SU-DHL-6 (cell line): ENCODE measurements around the gene CACNA2D1.

ENCODE experiments used
- CTCF ChIP-seq: fragments of 200-600 bp; sonication (generic); IDR thresholded peaks from one replicate; pipeline ENCODE4 v1.5.1; 2017; ENCODE audit warnings: antibody characterized with exemption, mild to moderate bottlenecking, low read length, moderate library complexity; ENCODE audit not compliant: insufficient read depth, poor library complexity, severe bottlenecking
- EZH2phosphoT487 ChIP-seq: fragments of 200-600 bp; sonication (generic), shearing (Covaris generic); conservative IDR thresholded peaks from 2 replicates; pipeline ENCODE4 v1.6.1; 2018; ENCODE audit warnings: mild to moderate bottlenecking, antibody characterized with exemption, low read length, moderate library complexity, mixed read lengths

- TF ChIP-seq CTCF (no peak), EZH2phosphoT487 (no peak)
Measured at GRCh38 chr7:82273886-82274285, 169.7 kb downstream of the CACNA2D1 start.
